GM23338 (cell line): Measurements from ENCODE around the gene CHMP3. TPM values are rescaled to one million over a fixed set of nuclear protein-coding genes. Genes with fewer than 3 reads are reported as not detected.
"Not testable (repeated sequence)": the region's sequence is repeated elsewhere in the genome, so short reads cannot be mapped to it uniquely, and the experiment has no call there.

Experiments
- ATAC-seq: fragments of 200-7000 bp; cut with Tn5 transposase; 3 replicates; pipeline ENCODE4 v1.9.1; 2020
- DNase-seq: peaks from one replicate; pipeline ENCODE4 v3.0.0-alpha.2; 2015; ENCODE audit warnings: low spot score
- H2AFZ ChIP-seq: fragments of 200-600 bp; sonication (generic); 2 replicates; pipeline ENCODE4 v1.8.0; 2016; ENCODE audit warnings: antibody characterized with exemption, mild to moderate bottlenecking, moderate library complexity
- H3F3A ChIP-seq: fragments of 200-600 bp; sonication (generic); replicated peaks from 2 replicates; pipeline ENCODE4 v1.8.0; 2017; ENCODE audit warnings: antibody characterized with exemption, mixed run types, low read depth
- H3K27ac ChIP-seq: fragments of 200-600 bp; sonication (generic); 2 replicates; pipeline ENCODE4 v1.6.1; 2016; ENCODE audit warnings: low read depth
- H3K27me3 ChIP-seq: fragments of 200-600 bp; sonication (generic); 2 replicates; pipeline ENCODE4 v1.8.0; 2016; ENCODE audit warnings: mild to moderate bottlenecking, mixed run types, moderate library complexity; ENCODE audit not compliant: insufficient read depth
- H3K36me3 ChIP-seq: fragments of 200-600 bp; sonication (generic); 2 replicates; pipeline ENCODE4 v1.8.0; 2016; ENCODE audit warnings: mild to moderate bottlenecking; ENCODE audit not compliant: insufficient read depth
- H3K4me1 ChIP-seq: fragments of 200-600 bp; sonication (generic); 2 replicates; pipeline ENCODE4 v1.8.0; 2016; ENCODE audit warnings: mild to moderate bottlenecking, moderate library complexity; ENCODE audit not compliant: insufficient read depth
- H3K4me2 ChIP-seq: fragments of 200-600 bp; sonication (generic); 2 replicates; pipeline ENCODE4 v1.7.1; 2017; ENCODE audit warnings: mixed run types
- H3K4me3 ChIP-seq: fragments of 200-600 bp; sonication (generic); 2 replicates; pipeline ENCODE4 v1.6.1; 2016; ENCODE audit warnings: mixed run types
- H3K79me2 ChIP-seq: fragments of 200-600 bp; sonication (generic); replicated peaks from 2 replicates; pipeline ENCODE4 v1.8.0; 2017; ENCODE audit warnings: mild to moderate bottlenecking; ENCODE audit not compliant: insufficient read depth
- H3K9me2 ChIP-seq: fragments of 200-600 bp; sonication (generic); 2 replicates; pipeline ENCODE4 v1.8.0; 2017; ENCODE audit not compliant: insufficient read depth
- H4K20me1 ChIP-seq: fragments of 200-600 bp; sonication (generic); replicated peaks from 2 replicates; pipeline ENCODE4 v1.8.0; 2017; ENCODE audit warnings: mild to moderate bottlenecking; ENCODE audit not compliant: insufficient read depth
- H3K27ac Mint-ChIP-seq: 2 replicates; pipeline ENCODE4 v1.8.0; 2020; ENCODE audit warnings: inconsistent platforms, mild to moderate bottlenecking, moderate library complexity, mixed read lengths
- H3K27me3 Mint-ChIP-seq: 3 replicates; pipeline ENCODE4 v1.8.0; 2022; ENCODE audit warnings: low read depth, mild to moderate bottlenecking, moderate library complexity, mixed read lengths, inconsistent platforms; ENCODE audit not compliant: insufficient read depth, poor library complexity
- H3K36me3 Mint-ChIP-seq: 3 replicates; pipeline ENCODE4 v1.8.0; 2021; ENCODE audit warnings: low read depth, mild to moderate bottlenecking, inconsistent platforms, moderate library complexity, mixed read lengths
- H3K4me1 Mint-ChIP-seq: 3 replicates; pipeline ENCODE4 v1.8.0; 2020; ENCODE audit warnings: mild to moderate bottlenecking, inconsistent platforms, mixed read lengths
- H3K4me3 Mint-ChIP-seq: 3 replicates; pipeline ENCODE4 v1.8.0; 2021; ENCODE audit warnings: moderate library complexity, mild to moderate bottlenecking, inconsistent platforms, mixed read lengths
- H3K9me3 Mint-ChIP-seq: 3 replicates; pipeline ENCODE4 v1.8.0; 2020; ENCODE audit warnings: moderate library complexity, mild to moderate bottlenecking, inconsistent platforms, mixed read lengths
- polyA plus RNA-seq: library from polyadenylated mRNA; unstranded; fragments of >200 nt; fragmentation: Nextera tagmentation; extraction: Ambion mirVana; gene quantifications from 2 replicates; pipeline ENCODE4 v1.2.1, GENCODE V29; 2016
- total RNA-seq: library from RNA; depleted of rRNA; stranded (reverse); fragments of >200 nt; shearing (Covaris generic); gene quantifications from 2 replicates; pipeline ENCODE4 v1.2.3, GENCODE V29; 2014

Gene CHMP3
- total and polyA plus RNA-seq, 2 experiments from 2014 or later: 15.5 to 15.6 TPM

DNA sequence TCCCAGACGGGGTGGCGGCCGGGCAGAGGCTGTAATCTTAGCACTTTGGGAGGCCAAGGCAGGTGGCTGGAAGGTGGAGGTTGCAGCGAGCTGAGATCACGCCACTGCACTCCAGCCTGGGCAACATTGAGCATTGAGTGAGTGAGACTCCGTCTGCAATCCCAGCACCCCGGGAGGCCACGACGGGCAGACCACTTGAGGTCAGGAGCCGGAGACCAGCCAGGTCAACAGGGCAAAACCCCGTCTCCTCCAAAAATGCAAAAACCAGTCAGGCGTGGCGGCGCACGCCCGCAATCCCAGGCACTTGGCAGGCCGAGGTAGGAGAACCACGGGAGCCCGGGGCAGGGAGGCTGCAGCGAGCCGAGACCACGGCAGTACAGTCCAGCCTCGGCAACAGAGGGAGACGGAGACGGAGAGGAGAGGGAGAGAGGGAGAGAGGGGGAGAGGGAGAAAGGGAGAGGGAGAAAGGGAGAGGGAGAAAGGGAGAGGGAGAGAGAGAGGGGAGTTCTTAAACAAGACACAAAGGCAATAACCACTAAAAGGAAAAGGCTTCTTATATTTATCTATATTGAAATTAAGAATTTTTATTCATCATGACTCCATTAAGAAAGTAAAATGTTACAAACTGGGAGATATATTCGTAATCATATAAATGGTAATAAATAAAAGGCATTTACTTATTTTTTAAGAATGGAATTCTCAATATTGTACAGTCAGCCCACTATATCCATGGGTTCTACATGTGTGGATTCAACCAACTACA, 13.1 kb downstream of the CHMP3 start:
- Mint-ChIP-seq H3K36me3 (peaks cover 67% of the 10 kb centered on the region), H3K27me3 (peaks cover 11% of the 10 kb centered on the region), H3K9me3 (peaks cover 66% of the 10 kb centered on the region)
- not testable (repeated sequence) for H3K4me3 ChIP-seq, H3K4me1 ChIP-seq, H2AFZ ChIP-seq, H3K4me1 Mint-ChIP-seq, H4K20me1 ChIP-seq, ATAC-seq, H3K27me3 ChIP-seq, H3K27ac ChIP-seq, H3K4me2 ChIP-seq, H3K4me3 Mint-ChIP-seq, H3K27ac Mint-ChIP-seq, H3K9me2 ChIP-seq, DNase-seq, H3F3A ChIP-seq
- H3K79me2 ChIP-seq: peaks cover 47% of the 10 kb centered on the region
- H3K36me3 ChIP-seq: peaks cover 29% of the 10 kb centered on the region

DNA sequence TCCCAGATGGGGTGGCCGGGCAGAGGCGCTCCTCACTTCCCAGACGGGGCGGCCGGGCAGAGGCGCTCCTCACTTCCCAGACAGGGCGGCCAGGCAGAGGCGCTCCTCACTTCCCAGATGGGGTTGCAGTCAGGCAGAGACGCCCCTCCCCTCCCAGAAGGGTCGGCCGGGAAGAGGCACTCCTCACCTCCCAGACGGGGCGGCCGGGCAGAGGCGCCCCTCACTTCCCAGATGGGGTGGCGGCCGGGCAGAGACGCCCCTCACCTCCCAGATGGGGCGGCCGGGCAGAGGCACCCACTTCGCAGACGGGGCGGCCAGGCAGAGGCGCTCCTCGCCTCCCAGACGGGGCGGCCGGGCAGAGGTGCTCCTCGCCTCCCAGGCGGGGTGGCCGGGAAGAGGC, 13.8 kb downstream of the CHMP3 start:
- not testable (repeated sequence) for H3K4me1 Mint-ChIP-seq, ATAC-seq, H3K4me3 Mint-ChIP-seq, H3K4me2 ChIP-seq, H2AFZ ChIP-seq, H3K4me1 ChIP-seq, H3K27ac Mint-ChIP-seq, H3F3A ChIP-seq, H4K20me1 ChIP-seq, DNase-seq, H3K27ac ChIP-seq, H3K9me2 ChIP-seq, H3K4me3 ChIP-seq, H3K27me3 ChIP-seq
- H3K36me3 ChIP-seq: peaks cover 29% of the 10 kb centered on the region
- H3K27me3 Mint-ChIP-seq: peaks cover 15% of the 10 kb centered on the region
- H3K9me3 Mint-ChIP-seq: peaks cover 70% of the 10 kb centered on the region
- peaks cover 40% of the 10 kb centered on the region for H3K79me2 ChIP-seq
- H3K36me3 Mint-ChIP-seq: peaks cover 66% of the 10 kb centered on the region

DNA sequence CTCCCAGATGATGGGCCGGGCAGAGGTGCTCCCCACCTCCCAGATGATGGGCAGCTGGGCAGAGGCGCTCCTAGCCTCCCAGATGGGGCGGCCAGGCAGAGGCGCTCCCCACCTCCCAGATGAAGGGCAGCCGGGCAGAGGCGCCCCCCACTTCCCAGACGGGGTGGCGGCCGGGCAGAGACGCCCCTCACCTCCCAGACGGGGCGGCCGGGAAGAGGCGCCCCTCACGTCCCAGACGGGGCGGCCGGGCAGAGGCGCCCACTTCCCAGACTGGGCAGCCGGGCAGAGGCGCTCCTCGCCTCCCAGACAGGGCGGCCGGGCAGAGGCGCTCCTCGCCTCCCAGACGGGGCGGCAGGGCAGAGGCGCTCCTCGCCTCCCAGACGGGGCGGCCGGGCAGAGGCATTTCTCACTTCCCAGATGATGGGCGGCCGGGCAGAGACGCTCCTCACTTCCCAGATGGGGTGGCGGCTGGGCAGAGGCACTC, 14.3 kb downstream of the CHMP3 start:
- H3K9me2 ChIP-seq, H3F3A ChIP-seq, H3K4me2 ChIP-seq, H3K27ac ChIP-seq, ATAC-seq, H3K27me3 ChIP-seq, H3K4me3 Mint-ChIP-seq, H4K20me1 ChIP-seq, H3K4me1 Mint-ChIP-seq, H3K27ac Mint-ChIP-seq, H3K4me3 ChIP-seq, DNase-seq, H2AFZ ChIP-seq, H3K4me1 ChIP-seq: not testable (repeated sequence)
- peaks cover 15% of the 10 kb centered on the region for H3K27me3 Mint-ChIP-seq
- H3K9me3 Mint-ChIP-seq: peaks cover 75% of the 10 kb centered on the region
- H3K36me3 Mint-ChIP-seq: peaks cover 71% of the 10 kb centered on the region
- Histone ChIP-seq H3K36me3 (peaks cover 29% of the 10 kb centered on the region), H3K79me2 (peaks cover 37% of the 10 kb centered on the region)

DNA sequence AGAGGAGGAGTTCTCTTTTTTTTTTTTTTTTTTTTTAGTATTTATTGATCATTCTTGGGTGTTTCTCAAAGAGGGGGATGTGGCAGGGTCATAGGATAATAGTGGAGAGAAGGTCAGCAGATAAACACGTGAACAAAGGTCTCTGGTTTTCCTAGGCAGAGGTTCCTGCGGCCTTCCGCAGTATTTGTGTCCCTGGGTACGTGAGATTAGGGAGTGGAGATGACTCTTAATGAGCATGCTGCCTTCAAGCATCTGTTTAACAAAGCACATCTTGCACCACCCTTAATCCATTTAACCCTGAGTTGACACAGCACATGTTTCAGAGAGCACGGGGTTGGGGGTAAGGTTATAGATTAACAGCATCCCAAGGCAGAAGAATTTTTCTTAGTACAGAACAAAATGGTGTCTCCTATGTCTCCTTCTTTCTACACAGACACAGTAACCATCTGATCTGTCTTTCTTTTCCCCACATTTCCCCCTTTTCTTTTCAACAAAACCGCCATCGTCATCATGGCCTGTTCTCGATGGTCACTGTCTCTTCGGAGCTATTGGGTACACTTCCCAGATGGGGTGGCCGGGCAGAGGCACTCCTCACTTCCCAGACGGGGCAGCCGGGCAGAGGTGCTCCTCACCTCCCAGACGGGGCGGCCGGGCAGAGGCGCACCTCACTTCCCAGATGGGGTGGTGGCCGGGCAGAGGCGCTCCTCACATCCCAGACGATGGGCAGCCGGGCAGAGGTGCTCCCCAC, 14.9 kb downstream of the CHMP3 start:
- not testable (repeated sequence) for H3K27ac Mint-ChIP-seq, H3K4me1 ChIP-seq, H3K9me2 ChIP-seq, ATAC-seq, DNase-seq, H4K20me1 ChIP-seq, H2AFZ ChIP-seq, H3K27me3 ChIP-seq, H3F3A ChIP-seq, H3K4me2 ChIP-seq, H3K4me3 ChIP-seq, H3K4me1 Mint-ChIP-seq, H3K4me3 Mint-ChIP-seq, H3K27ac ChIP-seq
- H3K36me3 Mint-ChIP-seq: peaks cover 77% of the 10 kb centered on the region
- H3K9me3 Mint-ChIP-seq: peaks cover 81% of the 10 kb centered on the region
- H3K36me3 ChIP-seq: peaks cover 29% of the 10 kb centered on the region
- H3K27me3 Mint-ChIP-seq: peaks cover 15% of the 10 kb centered on the region
- peaks cover 31% of the 10 kb centered on the region for H3K79me2 ChIP-seq

DNA sequence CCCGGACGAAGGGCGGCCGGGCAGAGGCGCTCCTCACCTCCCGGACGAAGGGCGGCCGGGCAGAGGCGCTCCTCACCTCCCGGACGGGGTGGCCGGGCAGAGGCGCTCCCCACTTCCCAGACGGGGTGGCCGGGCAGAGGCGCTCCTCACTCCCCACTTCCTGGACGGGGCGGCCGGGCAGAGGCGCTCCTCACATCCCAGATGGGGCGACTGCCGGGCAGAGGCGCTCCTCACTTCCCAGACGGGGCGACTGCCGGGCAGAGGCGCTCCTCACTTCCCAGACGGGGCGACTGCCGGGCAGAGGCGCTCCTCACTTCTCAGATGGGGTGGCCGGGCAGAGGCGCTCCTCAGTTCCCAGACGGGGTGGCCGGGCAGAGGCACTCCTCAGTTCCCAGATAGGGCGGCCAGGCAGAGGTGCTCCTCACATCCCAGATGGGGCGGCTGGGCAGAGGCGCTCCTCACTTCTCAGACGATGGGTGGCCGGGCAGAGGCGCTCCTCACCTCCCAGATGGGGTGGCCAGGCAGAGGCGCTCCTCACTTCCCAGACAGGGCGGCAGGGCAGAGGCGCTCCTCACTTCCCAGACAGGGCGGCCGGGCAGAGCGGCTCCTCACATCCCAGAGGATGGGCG, 17.8 kb downstream of the CHMP3 start:
- ATAC-seq, H3K27ac Mint-ChIP-seq, H3K4me1 Mint-ChIP-seq, H3K27ac ChIP-seq, H3K4me3 Mint-ChIP-seq, H2AFZ ChIP-seq, H3K4me2 ChIP-seq, H4K20me1 ChIP-seq, H3K4me1 ChIP-seq, H3K9me2 ChIP-seq, H3K27me3 ChIP-seq, H3K79me2 ChIP-seq, H3K4me3 ChIP-seq, H3F3A ChIP-seq, DNase-seq: not testable (repeated sequence)
- H3K27me3 Mint-ChIP-seq: peaks cover 15% of the 10 kb centered on the region
- peaks cover 59% of the 10 kb centered on the region for H3K9me3 Mint-ChIP-seq
- peaks cover 70% of the 10 kb centered on the region for H3K36me3 Mint-ChIP-seq
- peaks cover 19% of the 10 kb centered on the region for H3K36me3 ChIP-seq
